8988T (cell line): ENCODE results near the gene TMTC4.
"Not testable (repeated sequence)": the region's sequence is repeated elsewhere in the genome, so short reads cannot be mapped to it uniquely, and the experiment has no call there.

Source experiments
- DNase-seq: peaks from one replicate; pipeline ENCODE4 v3.0.0; 2011

Gene TMTC4

GRCh38 chr13:100674572-100674871, at the start of gene TMTC4:
Gene TMTC4, minus strand, starts transcription at chr13:100674795. Its CDS starts 4,433 bp downstream, at chr13:100670362.
- DNase-seq, result no peak

- no peak for DNase-seq
Observed at GRCh38 chr13:100722517-100722916, 47.9 kb upstream of the TMTC4 start.

GRCh38 chr13:100721885-100722512, 47.4 kb upstream of the TMTC4 start:
- peak; percentile 28 for DNase-seq

- DNase-seq, result no peak
Observed at GRCh38 chr13:100715604-100716003, 41.0 kb upstream of the TMTC4 start.

GRCh38 chr13:100714478-100714877, 39.9 kb upstream of the TMTC4 start:
- no peak for DNase-seq

- no peak for DNase-seq
Observed at GRCh38 chr13:100710176-100710575, 35.6 kb upstream of the TMTC4 start.

- DNase-seq, result no peak
Observed at GRCh38 chr13:100707818-100708740, 33.5 kb upstream of the TMTC4 start.

GRCh38 chr13:100698331-100698730, 23.7 kb upstream of the TMTC4 start:
- DNase-seq, result not testable (repeated sequence)

GRCh38 chr13:100695509-100695773, 20.8 kb upstream of the TMTC4 start:
- DNase-seq, result no peak

GRCh38 chr13:100694722-100695508, 20.3 kb upstream of the TMTC4 start:
- peak; percentile 65 for DNase-seq

- no peak for DNase-seq
Observed at GRCh38 chr13:100689191-100689590, 14.6 kb upstream of the TMTC4 start.

- no peak for DNase-seq
Observed at GRCh38 chr13:100680131-100680530, 5.5 kb upstream of the TMTC4 start.

- not testable (repeated sequence) for DNase-seq
Observed at GRCh38 chr13:100677128-100677527, 2.5 kb upstream of the TMTC4 start.

- DNase-seq, result no peak
Observed at GRCh38 chr13:100675661-100676129, 1.1 kb upstream of the TMTC4 start.

- DNase-seq, result peak; percentile 98
Observed at GRCh38 chr13:100674872-100675660, 471 bp upstream of the TMTC4 start.

- peak; percentile 45 for DNase-seq
Observed at GRCh38 chr13:100673713-100674571, 653 bp downstream of the TMTC4 start.

- DNase-seq, result no peak
Observed at GRCh38 chr13:100673376-100673712, 1.3 kb downstream of the TMTC4 start.

GRCh38 chr13:100671389-100672182, 3.0 kb downstream of the TMTC4 start:
- no peak for DNase-seq

- no peak for DNase-seq
Observed at GRCh38 chr13:100668408-100668807, 6.2 kb downstream of the TMTC4 start.

GRCh38 chr13:100667894-100668293, 6.7 kb downstream of the TMTC4 start:
- no peak for DNase-seq

- no peak for DNase-seq
Observed at GRCh38 chr13:100666124-100666523, 8.5 kb downstream of the TMTC4 start.
